Spleen (tissue), 7 donors: ENCODE data around the gene RAPGEFL1.

ENCODE experiments used
- POLR2A ChIP-seq, 3 donors: fragments of 450-650 bp; IDR thresholded peaks; one replicate each; pipeline ENCODE4 v1.5.1; 2017; ENCODE audit warnings: antibody characterized with exemption in 3 of 3, mild to moderate bottlenecking in 1 of 3
- POLR2AphosphoS5 ChIP-seq, 3 donors: sonication (generic); formaldehyde crosslinking; IDR thresholded peaks; one replicate each; pipeline ENCODE4 v1.5.1; 2017; ENCODE audit warnings: antibody characterized with exemption in 3 of 3
- TF ChIP-seq, protein P1 (sequence below), 11 experiments: fragments of 200-600 bp in 7 of 11; fragments of 450-650 bp in 4 of 11; sonication (generic) in 4 of 11; IDR thresholded peaks in 8 of 11; conservative IDR thresholded peaks in 3 of 11; 1 replicate in 7 of 11; 2 replicates in 4 of 11; pipeline versions ENCODE4 v1.4.0 to v1.8.0; 2016 to 2021; ENCODE audit warnings: antibody characterized with exemption in 11 of 11, inconsistent platforms in 4 of 11, mild to moderate bottlenecking in 1 of 11
- donor health status: DM: no; HTN: no; CAD: no; lungs with moderate emphysema.
- donor health status: DM: no; HTN: no; CAD: no.
- donor health status: DM: no; HTN: no; CAD: no.

DNA sequence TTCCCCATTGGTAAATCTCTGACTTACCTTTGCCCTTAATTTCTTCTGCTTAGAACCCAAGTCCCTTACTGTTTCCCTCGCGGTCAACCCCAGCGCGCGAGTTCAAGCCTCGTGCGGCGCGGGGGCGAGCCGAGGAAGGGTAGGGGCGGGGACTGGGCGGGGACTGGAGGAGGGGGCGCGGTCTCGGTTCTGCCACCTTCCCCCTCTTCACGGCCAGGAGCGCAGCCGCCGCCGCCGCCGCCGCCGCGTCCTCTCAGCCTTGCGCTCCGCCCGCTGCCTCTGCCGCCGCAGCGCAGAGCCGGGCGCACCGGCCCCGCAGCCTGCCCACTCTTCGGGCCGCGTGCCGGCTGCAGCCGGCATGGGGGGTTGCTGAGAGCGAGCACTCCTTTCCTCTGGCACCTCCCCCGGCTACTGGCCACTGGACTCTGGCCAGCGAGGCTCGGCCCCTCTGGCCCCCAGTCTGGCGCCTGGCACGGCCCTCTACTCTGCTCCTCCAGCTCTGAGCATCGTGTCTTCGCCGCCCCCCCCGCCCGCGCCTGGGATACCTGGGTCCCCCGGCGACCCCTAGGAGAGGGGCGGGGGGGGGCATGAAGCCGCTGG, at the start of gene RAPGEFL1:
- TF ChIP-seq POLR2A (IDR thresholded peaks at IDR 0.05) (no peak), POLR2AphosphoS5 (IDR thresholded peaks at IDR 0.05) (peak; percentile 13 to 65 (median 45))
- TF ChIP-seq, protein P1, sequence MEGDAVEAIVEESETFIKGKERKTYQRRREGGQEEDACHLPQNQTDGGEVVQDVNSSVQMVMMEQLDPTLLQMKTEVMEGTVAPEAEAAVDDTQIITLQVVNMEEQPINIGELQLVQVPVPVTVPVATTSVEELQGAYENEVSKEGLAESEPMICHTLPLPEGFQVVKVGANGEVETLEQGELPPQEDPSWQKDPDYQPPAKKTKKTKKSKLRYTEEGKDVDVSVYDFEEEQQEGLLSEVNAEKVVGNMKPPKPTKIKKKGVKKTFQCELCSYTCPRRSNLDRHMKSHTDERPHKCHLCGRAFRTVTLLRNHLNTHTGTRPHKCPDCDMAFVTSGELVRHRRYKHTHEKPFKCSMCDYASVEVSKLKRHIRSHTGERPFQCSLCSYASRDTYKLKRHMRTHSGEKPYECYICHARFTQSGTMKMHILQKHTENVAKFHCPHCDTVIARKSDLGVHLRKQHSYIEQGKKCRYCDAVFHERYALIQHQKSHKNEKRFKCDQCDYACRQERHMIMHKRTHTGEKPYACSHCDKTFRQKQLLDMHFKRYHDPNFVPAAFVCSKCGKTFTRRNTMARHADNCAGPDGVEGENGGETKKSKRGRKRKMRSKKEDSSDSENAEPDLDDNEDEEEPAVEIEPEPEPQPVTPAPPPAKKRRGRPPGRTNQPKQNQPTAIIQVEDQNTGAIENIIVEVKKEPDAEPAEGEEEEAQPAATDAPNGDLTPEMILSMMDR (IDR thresholded peaks at IDR 0.05 in 8 of 11, conservative IDR thresholded peaks at IDR 0.05 in 3 of 11), result peak in 1 of 11 experiments; percentile 16
